GM12892 (cell line): ENCODE measurements around the gene PEX14.

ENCODE experiments used
- POLR2A ChIP-seq: IDR thresholded peaks from 2 replicates; pipeline ENCODE4 v1.6.1; 2011; ENCODE audit warnings: low read depth, low read length, control low read depth
- TAF1 ChIP-seq: IDR thresholded peaks from 2 replicates; pipeline ENCODE4 v1.6.1; 2011; ENCODE audit warnings: low read depth, mild to moderate bottlenecking, control low read depth, low read length, borderline replicate concordance

- TF ChIP-seq POLR2A (no peak), TAF1 (no peak)
Measured at GRCh38 chr1:10678402-10678801, 203.7 kb downstream of the PEX14 start.
